Cardiac fibroblast (primary cell): ENCODE results near the gene RTN4.
A peak's percentile ranks its signal among the peaks of the same experiment; 100 is the strongest.
"Not testable (repeated sequence)": the region's sequence is repeated elsewhere in the genome, so short reads cannot be mapped to it uniquely, and the experiment has no call there.

Experiments used
- DNase-seq, 2 donors: peaks; one replicate each; pipeline versions ENCODE4 v3.0.0 to v3.0.0-alpha.2; 2010; ENCODE audit warnings: low read depth in 2 of 2
- H3K4me3 ChIP-seq, 2 donors: replicated peaks in 1 of 2; 1 replicate in 1 of 2; 2 replicates in 1 of 2; pipeline ENCODE4 v1.5.1; 2011; ENCODE audit warnings: low read depth in 2 of 2, low read length in 2 of 2, mild to moderate bottlenecking in 2 of 2, moderate library complexity in 1 of 2
- TF ChIP-seq, protein P1 (sequence below): IDR thresholded peaks from one replicate; pipeline ENCODE4 v1.5.1; 2011; ENCODE audit warnings: low read depth, mild to moderate bottlenecking, low read length, inconsistent platforms

Gene RTN4

DNA sequence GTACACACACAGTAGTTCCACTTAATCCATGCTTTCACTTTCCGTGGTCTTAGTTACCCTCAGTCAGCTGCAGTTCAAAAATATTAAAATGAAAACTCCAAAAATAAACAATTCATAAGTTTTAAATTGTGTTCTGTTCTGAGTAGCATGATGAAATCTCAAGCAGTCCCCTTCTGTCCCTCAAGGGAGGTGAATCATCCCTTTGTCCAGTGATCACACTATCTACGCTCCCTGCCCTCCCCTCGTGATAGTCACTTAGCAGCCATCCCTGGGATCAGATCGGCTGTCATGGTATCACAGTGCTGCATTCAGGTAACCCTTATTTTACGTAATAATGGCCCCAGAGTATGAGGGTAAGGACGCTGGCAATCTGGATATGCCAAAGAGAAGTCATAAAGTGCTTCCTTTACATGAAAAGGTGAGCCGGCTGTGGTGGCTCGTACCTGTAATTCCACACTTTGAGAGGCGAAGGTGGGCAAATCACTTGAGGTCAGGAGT is 5.8 kb upstream of the RTN4 start:
- peak; percentile 30 to 87 for DNase-seq
- no peak overlapping the region for H3K4me3 ChIP-seq
- TF ChIP-seq, protein P1, sequence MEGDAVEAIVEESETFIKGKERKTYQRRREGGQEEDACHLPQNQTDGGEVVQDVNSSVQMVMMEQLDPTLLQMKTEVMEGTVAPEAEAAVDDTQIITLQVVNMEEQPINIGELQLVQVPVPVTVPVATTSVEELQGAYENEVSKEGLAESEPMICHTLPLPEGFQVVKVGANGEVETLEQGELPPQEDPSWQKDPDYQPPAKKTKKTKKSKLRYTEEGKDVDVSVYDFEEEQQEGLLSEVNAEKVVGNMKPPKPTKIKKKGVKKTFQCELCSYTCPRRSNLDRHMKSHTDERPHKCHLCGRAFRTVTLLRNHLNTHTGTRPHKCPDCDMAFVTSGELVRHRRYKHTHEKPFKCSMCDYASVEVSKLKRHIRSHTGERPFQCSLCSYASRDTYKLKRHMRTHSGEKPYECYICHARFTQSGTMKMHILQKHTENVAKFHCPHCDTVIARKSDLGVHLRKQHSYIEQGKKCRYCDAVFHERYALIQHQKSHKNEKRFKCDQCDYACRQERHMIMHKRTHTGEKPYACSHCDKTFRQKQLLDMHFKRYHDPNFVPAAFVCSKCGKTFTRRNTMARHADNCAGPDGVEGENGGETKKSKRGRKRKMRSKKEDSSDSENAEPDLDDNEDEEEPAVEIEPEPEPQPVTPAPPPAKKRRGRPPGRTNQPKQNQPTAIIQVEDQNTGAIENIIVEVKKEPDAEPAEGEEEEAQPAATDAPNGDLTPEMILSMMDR: no peak

DNA sequence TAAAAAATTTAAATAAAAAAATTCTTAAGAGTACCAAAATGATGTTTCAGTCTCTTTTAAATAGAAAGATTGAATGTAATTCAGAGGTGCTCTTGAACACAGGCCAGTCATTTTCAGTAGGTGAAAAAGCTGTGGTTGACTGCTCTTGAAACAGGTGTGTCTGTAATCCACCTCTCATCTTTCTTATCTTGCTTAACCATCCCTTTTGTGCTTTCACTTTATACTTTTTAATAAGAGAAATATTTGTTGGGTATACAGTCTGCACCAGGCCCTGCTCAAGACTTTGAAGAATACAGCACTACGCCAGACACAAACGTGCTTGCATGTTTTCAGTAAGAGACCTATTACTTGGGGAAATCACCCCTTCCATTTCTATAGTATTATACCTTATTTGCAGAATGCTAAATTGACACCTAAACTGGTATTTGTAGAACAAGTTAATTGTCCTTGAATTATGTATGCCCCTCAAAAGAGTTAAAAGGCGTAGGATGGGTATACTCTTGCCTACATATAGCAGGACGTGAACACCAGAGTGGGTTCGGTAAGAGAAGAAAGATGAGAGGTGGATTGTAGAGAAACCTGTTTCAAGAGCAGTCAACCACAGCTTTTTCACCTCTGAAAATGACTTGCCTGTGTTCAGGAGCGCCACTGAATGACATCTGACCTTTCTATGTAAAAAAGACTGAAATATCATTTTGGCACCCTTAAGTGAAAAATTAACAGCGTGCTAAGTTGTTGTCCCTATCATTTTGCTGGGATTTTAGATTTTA is 4.0 kb upstream of the RTN4 start:
- no peak for DNase-seq
- no peak overlapping the region for H3K4me3 ChIP-seq
- TF ChIP-seq, protein P1: no peak

- H3K4me3 ChIP-seq, DNase-seq: not testable (repeated sequence)
Measured at GRCh38 chr2:55053225-55053624, 3.0 kb upstream of the RTN4 start.

DNA sequence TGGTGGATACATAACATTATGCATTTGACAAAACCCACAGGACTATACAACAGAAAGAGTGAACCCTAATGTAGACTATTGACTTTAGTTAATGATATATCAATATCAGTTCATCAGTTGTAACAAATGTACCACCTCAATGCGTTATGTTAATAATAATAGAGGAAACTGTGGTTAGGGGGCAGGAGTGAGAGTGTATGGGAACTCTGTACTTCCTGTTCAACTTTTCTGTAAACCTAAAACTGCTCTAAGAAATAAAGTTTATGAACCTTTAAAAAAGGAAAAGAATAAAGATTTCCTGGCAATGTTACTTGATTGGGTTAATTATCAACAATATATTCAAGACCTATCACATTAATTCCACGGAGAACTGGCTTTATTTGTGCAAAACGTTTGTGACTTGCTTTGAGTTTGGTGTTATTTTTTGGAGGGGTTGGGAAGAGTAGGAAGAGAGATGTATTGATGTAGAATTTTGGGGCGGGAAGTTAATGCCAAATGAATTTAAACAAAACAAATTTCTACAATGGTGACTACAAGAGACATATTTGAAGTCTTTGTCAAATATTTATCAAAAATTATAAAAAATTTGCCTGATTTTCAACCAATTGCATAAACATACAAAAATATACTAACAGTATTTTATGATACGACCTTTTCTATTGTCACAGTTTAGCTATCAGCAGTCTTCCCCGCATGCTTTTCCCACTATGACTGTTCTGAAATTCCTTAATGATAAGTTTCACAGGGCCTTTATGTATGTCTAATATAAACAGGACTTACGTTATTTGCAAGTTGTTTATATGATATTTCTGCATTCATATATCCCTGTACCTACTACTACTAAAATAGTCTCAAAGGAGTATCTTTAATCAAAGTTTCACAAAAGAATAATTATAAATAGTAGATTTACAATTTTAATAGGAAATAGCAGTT is 2.1 kb upstream of the RTN4 start:
- no peak for DNase-seq
- H3K4me3 ChIP-seq: peak overlapping the region in 1 of 2 donors; percentile 1
- TF ChIP-seq, protein P1: no peak

- peak; percentile 97 to 100 for DNase-seq
- H3K4me3 ChIP-seq: peak overlapping the region; percentile 85 to 92
- TF ChIP-seq, protein P1: no peak
Measured at GRCh38 chr2:55051026-55051866, 995 bp upstream of the RTN4 start.

GRCh38 chr2:55049821-55050099 is 491 bp downstream of the RTN4 start:
- no peak for DNase-seq
- TF ChIP-seq, protein P1: no peak
- peak overlapping the region; percentile 85 to 92 for H3K4me3 ChIP-seq
